Measurements from ENCODE around the gene TNRC6A. TPM values are rescaled to one million over a fixed set of nuclear protein-coding genes. Genes with fewer than 3 reads are reported as not detected.

TNRC6A gene
- total and polyA plus RNA-seq, 4 donors = 10.3 to 93.0 (median 29.8) TPM

DNA sequence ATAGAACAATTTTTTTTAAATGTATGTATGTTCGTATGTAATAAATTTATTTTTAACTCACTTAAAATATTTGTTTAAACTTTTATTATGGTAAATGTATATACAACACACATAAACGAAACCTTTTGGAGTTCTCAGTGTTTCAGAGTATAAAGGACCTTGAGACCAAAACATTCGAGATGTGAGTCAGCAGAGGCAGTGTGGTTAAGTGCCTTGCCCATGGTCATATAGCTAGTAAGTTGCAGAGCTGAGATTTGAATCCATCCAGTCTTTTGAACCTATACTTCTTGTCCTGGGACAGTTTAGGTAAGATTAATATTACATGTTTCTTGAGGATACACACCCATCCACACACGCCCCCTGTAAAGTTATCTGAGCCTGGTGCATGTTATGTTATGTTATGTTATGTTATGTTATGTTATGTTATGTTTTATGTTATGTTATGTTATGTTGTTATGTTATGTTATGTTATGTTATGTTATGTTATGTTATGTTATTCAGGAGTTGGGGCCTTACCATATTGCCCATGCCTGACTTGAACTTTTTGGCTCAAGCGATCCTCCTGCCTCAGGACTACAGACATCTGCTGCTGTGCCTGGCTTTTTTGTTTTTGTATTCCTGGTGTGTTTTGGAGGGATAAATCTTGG lies 41.8 kb downstream of the TNRC6A start:
- ATAC-seq (ENCODE audit: insufficient read depth, low FRiP score) (no peak), DNase-seq (no peak)
- H3K27ac ChIP-seq (ENCODE audit: low read depth in 1 of 2, low read length in 1 of 2) = no peak overlapping the region
- H3K36me3 ChIP-seq (ENCODE audit: control insufficient read depth in 4 of 4, insufficient read depth in 4 of 4, low read length in 4 of 4) = peaks cover 0 to 6% (median 2%) of the 10 kb centered on the region in 4 donors
- H3K9ac ChIP-seq (ENCODE audit: insufficient read depth in 1 of 2, low read length in 2 of 2) = no peak overlapping the region
- TF ChIP-seq, protein P1, sequence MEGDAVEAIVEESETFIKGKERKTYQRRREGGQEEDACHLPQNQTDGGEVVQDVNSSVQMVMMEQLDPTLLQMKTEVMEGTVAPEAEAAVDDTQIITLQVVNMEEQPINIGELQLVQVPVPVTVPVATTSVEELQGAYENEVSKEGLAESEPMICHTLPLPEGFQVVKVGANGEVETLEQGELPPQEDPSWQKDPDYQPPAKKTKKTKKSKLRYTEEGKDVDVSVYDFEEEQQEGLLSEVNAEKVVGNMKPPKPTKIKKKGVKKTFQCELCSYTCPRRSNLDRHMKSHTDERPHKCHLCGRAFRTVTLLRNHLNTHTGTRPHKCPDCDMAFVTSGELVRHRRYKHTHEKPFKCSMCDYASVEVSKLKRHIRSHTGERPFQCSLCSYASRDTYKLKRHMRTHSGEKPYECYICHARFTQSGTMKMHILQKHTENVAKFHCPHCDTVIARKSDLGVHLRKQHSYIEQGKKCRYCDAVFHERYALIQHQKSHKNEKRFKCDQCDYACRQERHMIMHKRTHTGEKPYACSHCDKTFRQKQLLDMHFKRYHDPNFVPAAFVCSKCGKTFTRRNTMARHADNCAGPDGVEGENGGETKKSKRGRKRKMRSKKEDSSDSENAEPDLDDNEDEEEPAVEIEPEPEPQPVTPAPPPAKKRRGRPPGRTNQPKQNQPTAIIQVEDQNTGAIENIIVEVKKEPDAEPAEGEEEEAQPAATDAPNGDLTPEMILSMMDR (IDR thresholded peaks at IDR 0.05; ENCODE audit: control extremely low read depth, extremely low read depth) = no peak
- 90 to 93% methylated on average over 5 of the region's 5 CpGs for WGBS, 2 donors
- no peaks in the 10 kb centered on the region for H3K27me3 ChIP-seq (ENCODE audit: control insufficient read depth in 3 of 3, insufficient read depth in 3 of 3, low read length in 2 of 3)
- peaks cover 0 to 30% (median 0%) of the 10 kb centered on the region in 5 donors for H3K4me1 ChIP-seq (ENCODE audit: control insufficient read depth in 5 of 5, insufficient read depth in 5 of 5, low read length in 5 of 5)
- no peak overlapping the region for H3K4me3 ChIP-seq
- H3K9me3 ChIP-seq (ENCODE audit: control insufficient read depth in 4 of 4, insufficient read depth in 3 of 4, low read length in 3 of 4) = no peaks in the 10 kb centered on the region

DNA sequence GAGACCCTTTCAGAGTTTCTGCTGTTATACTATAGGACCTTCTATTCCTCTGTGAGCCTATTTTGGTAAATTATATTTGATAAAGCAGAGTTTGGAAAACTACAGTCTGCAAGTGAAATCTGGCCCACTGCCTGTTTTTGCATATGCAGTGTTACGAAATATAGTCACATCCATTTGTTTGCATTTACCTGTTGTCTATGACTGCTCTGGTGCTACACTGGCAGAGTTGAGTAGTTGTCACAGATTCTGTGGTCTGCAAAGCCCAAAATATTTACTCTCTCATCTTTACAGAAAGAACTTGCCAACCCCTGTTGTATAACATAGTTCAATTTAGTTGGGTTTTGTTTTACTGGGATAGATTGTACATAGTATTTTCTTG lies 42.3 kb downstream of the TNRC6A start:
- DNase-seq (no peak), ATAC-seq (ENCODE audit: insufficient read depth, low FRiP score) (no peak)
- Histone ChIP-seq H3K4me3 (no peak overlapping the region), H3K27ac (ENCODE audit: low read depth in 1 of 2, low read length in 1 of 2) (peak overlapping the region in 1 of 2 donors; percentile 9), H3K9ac (ENCODE audit: insufficient read depth in 1 of 2, low read length in 2 of 2) (no peak overlapping the region), H3K27me3 (ENCODE audit: control insufficient read depth in 3 of 3, insufficient read depth in 3 of 3, low read length in 2 of 3) (no peaks in the 10 kb centered on the region), H3K4me1 (ENCODE audit: control insufficient read depth in 5 of 5, insufficient read depth in 5 of 5, low read length in 5 of 5) (peaks cover 0 to 30% (median 0%) of the 10 kb centered on the region in 5 donors), H3K9me3 (ENCODE audit: control insufficient read depth in 4 of 4, insufficient read depth in 3 of 4, low read length in 3 of 4) (no peaks in the 10 kb centered on the region), H3K36me3 (ENCODE audit: control insufficient read depth in 4 of 4, insufficient read depth in 4 of 4, low read length in 4 of 4) (peaks cover 0 to 5% (median 2%) of the 10 kb centered on the region in 4 donors)
- TF ChIP-seq, protein P1 (IDR thresholded peaks at IDR 0.05; ENCODE audit: control extremely low read depth, extremely low read depth) = no peak
- WGBS, 2 donors = 65 to 90% methylated on average over 1 of the region's 1 CpG

DNA sequence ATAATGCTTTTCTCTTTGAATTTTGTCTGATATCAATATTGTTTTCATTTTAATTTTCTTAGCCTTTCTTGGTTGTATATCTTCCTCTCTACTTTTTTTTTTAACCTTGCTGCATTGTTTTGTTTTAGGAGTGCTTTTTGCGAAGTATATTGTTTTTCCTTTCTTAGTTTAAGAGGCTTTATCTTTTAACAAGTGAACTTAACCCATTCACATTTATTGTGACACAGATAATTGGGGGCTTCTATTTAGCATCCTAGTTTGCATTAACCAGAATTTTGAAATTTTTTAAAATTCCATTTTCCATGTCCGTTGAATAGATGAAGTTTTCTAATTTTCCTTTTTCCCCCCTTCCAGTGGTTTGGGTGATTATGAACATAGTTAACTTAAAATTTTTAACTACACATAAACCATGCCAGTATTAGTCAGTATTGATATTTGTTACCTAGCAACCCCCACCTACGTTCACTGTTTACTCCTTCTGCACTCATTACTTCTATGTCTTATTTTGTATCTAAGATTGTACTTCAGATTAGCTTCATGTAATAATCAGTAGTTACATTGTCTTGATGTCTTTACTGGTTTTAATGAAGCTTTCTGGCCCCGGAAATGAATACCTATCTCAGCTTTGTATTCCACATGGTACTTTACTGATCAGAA lies 44.4 kb downstream of the TNRC6A start:
- Histone ChIP-seq H3K27ac (ENCODE audit: low read depth in 1 of 2, low read length in 1 of 2) (no peak overlapping the region), H3K36me3 (ENCODE audit: control insufficient read depth in 4 of 4, insufficient read depth in 4 of 4, low read length in 4 of 4) (peaks cover 10 to 17% (median 15%) of the 10 kb centered on the region in 4 donors), H3K4me1 (ENCODE audit: control insufficient read depth in 5 of 5, insufficient read depth in 5 of 5, low read length in 5 of 5) (peaks cover 0 to 42% (median 0%) of the 10 kb centered on the region in 5 donors), H3K9ac (ENCODE audit: insufficient read depth in 1 of 2, low read length in 2 of 2) (no peak overlapping the region), H3K9me3 (ENCODE audit: control insufficient read depth in 4 of 4, insufficient read depth in 3 of 4, low read length in 3 of 4) (no peaks in the 10 kb centered on the region), H3K27me3 (ENCODE audit: control insufficient read depth in 3 of 3, insufficient read depth in 3 of 3, low read length in 2 of 3) (no peaks in the 10 kb centered on the region), H3K4me3 (no peak overlapping the region)
- ATAC-seq (ENCODE audit: insufficient read depth, low FRiP score) (no peak), DNase-seq (no peak)
- TF ChIP-seq, protein P1 (IDR thresholded peaks at IDR 0.05; ENCODE audit: control extremely low read depth, extremely low read depth) = no peak
- WGBS, 2 donors = 87 to 98% methylated on average over 4 of the region's 4 CpGs

Data from lung (tissue), 12 donors.